ENCODE data around the gene RAMAC.
"Not testable (repeated sequence)": the region's sequence is repeated elsewhere in the genome, so short reads cannot be mapped to it uniquely, and the experiment has no call there.

The RAMAC gene

DNA sequence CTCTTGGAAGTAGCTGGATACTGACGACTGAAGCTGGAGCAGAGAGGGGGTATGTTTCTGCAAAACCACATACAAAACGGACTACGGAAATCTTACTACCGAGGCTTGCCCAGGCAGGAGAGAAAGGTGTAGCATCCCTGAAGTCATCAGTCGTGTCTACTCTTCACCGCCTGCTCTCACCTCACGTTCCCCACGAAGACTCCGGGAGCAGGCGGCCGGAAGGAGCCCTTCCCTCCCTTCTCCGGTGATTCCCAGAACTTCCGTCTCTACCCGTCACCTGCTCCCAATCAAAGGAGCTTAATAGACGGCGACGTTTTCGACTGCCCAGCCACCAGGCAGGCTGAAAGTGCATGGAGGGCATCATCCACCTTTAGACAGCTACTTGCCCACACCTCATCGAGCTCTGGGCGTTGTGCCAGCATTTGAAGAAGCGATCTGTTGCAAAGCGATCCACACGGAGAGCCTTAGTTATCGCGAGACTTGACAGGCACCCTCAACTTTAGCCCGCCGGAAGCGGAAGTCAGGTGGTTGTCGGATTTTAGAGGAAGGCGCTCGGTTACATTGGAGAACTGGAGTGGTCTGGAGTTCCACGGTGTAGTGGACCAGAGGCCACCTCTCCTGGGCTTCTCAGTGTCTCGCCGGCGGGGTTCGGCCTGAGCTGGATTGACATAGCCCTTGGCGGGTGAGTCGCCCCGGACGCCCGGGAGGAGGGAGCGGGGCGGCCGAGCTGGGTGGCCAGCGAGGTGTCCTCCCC lies at the start of gene RAMAC:
Gene RAMAC, plus strand, starts transcription at position 523 of the 754 bp plus-strand sequence. CDS start 2,809 bp downstream, outside the sequence.
- DNase-seq: peak; percentile 96

DNA sequence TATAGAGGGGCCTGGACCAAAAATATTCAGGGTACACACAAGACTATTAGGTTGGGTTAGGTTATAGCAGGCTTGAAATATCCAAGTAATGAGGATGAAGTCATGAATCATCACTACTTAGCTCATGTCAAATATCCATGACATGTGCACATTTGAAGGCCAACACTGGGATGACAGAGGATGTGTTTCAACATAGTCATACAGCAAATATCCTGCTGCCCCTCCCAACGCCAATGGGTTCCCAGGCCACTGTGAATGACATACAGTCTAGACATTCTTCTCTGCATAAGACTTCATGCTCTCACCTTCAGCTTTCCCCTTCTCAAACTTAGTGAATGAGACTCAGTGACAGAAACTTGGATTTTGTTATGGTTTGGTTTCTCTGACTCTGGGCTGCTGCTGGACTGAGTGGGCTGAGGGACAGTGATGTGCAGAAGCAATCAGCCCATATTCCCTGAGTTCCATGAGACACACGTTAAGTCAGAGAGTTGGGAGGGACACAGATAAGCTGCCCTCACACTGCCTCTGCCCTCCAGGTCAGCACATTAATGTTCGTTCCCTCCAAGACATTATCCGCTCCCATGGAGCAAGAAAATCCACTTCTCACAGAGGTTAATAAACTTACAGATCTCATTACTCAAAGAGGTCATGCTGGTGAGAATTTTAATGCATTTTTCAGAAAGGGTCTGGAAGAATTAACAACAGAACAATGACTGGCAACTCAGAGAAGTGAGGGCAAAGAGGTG lies 48.9 kb upstream of the RAMAC start:
- DNase-seq: peak; percentile 37

DNA sequence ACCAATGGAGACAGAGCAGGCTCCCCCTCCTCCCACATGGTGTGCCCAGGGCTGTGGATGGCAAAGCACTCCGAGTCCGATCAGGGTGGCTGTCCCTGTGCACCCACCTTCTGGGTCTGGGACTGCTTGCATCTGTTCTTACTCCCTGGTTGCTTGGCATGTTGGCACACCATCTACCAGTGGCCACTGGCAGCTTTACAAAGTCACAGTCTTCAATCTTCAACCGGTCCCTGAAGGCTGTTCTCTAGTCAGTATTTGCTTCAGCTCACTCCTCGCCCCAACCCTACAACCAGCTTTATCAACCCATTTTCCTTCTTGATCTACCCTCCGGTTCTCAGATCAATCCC lies 48.3 kb upstream of the RAMAC start:
- no peak for DNase-seq

DNA sequence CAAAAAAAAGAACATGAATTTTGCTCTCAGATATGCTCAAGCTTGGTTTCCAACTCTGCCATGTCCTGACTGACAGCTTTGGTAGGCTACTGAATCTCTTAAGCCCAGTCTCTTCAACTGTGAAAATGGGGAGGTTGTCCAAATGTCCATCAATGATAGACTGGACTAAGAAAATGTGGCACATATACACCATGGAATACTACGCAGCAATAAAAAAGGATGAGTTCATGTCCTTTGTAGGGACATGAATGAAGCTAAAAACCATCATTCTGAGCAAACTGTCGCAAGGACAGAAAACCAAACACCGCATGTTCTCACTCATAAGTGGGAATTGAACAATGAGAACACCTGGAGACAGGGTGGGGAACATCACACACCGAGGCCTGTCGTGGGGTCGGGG lies 46.3 kb upstream of the RAMAC start:
- not testable (repeated sequence) for DNase-seq

DNA sequence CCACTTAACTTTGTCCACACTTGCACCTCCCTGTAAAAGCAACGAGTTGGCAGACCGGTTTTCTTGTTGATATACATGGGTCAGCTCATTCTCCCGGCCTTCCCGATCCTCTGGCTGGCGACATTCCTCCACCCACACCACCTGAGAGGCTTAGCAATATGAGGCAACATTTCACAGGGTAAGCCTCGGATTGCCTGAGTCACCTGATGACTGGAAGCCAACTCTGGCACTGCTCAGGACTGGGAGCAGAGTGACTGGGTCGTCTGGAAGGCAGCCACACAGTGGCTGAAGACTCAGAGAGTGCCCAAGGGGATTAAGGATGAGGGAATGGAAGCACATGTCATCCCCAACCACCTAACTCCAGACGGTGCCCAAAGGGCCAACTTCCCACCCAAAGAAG lies 43.3 kb upstream of the RAMAC start:
- no peak for DNase-seq

DNA sequence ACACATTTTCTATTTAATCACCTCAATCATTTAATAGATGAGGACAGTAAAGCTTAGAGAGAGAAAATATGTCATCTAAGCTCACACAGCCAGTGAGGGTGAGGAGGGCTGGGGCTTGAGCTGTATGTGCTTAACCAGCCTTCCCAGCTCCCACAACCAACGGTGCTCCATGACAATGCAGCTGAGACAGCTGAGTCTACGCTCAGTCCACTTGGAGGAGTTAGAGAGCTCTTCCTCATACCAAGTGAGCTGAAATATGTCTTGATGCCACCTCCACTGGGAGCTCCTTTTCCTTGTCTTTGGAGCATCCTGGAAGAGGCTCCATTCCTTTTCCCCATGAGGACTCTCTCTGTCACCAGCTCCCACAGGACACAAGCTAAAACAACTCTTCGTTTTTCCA lies 42.8 kb upstream of the RAMAC start:
- no peak for DNase-seq

DNA sequence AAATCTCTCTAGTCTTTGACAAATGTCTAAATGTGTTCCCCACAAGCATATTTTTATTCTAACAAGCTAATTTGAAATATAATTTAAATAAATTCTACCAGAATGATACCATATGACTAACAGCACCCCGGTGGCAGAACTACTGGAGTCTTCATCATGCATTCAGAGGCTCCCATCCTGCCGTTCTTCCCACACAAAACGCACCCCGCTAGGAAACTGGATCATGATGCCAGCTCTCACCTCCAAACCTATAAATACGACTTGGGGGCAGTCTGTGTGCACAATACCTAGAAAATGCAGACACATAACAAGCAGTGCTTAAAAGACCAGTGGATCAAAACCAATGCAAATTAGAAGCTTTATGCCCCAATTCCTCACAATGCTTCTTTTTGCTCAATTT lies 42.0 kb upstream of the RAMAC start:
- DNase-seq: no peak

DNA sequence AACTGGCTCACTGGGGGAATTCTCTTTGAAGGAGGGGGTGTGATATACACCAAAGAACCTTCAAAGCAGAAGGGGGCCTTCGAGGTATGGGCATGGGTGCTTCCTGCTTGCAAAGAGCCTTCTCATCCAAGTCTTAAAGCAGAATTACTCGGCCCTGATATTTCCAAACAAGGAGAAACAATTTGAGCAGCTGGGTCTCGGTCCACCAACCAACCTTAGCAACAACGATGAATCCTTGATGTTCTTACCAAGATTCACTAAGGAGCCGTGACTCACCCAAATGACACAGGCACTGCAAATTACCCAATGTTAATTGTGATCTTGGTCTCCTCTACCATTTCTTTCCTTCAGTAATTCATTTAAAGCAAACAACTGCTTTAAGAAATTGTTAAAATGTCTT lies 41.2 kb upstream of the RAMAC start:
- peak; percentile 47 for DNase-seq

DNA sequence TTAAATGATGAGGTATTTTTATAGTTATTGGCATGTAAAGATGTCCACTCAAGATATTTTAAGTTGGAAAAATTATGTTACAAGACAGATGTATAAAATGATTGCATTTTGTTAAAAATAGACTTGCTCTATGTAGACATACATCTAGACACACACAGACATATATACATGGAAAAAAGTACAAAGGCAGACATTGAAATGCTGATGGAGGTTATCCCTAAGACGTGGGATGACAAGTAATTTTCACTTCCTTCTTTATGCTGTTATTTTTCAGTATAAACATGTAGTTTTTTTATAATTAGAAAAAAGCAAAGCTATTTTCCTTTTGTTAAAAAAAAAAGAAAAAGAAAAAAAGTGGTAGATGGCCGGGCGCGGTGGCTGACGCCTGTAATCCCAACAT lies 40.7 kb upstream of the RAMAC start:
- peak; percentile 34 for DNase-seq

DNA sequence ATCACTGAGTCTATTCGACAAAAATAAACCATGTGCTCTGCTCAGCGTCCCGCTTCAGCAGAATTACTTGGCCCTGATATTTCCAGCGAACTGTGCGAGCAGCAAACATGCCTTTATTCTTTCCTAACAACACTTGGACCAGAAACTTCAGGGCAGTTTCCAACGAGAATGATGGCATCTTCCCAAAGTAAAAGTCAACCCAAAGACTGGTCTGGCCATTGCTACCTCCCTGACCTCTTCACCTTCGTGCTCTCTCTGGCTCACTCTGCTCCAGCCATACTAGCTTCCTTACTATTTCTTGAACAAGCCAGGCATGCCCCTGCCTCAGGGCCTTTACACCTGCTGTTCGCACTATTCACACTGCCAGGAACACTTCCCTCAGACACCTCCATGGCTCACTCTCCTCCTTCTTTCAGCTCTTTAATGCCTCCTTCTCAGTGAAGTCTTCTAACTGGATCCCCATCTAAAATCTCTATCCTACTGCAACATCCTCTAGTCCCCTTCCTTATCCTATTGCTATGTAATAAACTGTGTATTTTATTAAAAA lies 39.8 kb upstream of the RAMAC start:
- no peak for DNase-seq

DNA sequence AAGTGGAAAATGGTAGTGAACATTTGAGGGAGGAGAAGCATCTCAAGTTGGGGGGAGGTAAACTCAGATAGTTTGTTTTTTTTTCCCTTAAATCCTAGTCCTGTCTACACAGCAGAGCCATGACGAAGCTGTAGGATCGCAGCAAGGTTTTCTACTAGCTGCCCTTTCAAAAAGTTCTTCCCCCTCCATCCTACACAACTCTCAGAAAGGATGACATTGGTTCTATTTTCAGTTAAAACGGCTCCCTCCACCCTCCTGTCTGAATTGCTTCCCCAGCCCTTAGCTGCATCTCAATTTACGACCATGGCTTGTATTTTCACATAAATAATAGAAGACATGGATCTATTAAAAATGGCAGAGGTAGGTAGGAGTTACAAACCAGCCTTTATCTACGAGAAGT lies 35.7 kb upstream of the RAMAC start:
- no peak for DNase-seq

DNA sequence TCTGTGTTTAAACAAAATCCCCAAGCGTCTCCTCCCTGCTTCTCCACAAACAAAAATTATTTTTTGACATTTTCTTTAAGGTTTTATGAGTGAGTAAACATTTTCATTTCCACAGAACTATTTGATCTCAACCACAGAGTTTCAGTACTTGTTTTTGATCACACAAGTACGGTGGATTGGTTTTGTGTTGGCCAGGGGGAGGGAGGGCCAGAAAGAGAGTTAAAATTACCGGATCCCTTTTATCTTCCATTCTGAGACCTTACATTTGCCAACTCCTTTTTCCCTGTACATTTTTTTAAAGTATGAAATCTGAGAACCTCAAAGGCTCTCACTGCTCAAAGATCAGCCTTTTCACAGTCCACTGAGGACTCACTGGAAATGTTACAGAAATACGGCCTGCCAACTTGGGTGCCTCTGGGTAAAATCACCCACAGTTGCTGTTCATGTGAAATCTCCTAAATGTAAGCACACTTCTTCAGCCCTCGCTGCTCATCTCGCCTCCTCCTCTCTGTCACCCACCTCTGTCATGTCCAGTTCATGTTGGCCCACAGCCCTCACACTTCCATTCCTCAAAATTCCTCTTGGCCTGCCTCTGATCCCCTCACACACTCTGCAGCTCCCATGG lies 35.2 kb upstream of the RAMAC start:
- no peak for DNase-seq

DNA sequence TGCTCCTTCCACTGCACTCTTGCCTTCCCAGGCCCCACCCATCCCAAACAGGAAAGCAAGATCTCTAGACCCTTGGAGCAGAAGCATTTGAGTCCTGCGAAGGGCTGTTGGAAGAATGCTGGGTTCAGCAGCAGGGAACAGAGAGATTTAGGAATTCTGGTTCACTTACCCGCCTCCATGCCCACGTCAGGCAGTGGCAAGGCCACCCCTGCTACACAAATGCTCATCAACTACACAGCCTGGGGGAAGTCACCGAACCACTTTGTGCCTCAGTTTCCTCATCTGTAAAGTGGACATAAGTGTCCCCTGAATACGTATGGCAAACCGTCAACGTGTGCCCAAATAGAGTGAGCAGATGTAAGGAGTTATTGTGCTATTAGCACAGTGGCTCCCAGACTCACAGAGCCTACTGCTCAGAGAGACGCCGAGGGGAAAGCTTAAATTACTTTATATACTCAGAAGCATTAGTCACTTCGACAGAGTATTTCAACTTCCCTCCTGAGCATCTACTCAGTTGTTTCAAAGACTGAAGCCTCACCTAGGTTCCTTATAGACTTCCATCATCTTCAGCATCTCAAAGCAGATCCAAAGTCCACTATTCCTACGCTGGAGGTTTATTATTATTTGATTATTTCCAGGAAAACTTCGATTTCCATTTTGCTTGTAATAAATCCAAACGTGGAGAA lies 34.4 kb upstream of the RAMAC start:
- DNase-seq: no peak

DNA sequence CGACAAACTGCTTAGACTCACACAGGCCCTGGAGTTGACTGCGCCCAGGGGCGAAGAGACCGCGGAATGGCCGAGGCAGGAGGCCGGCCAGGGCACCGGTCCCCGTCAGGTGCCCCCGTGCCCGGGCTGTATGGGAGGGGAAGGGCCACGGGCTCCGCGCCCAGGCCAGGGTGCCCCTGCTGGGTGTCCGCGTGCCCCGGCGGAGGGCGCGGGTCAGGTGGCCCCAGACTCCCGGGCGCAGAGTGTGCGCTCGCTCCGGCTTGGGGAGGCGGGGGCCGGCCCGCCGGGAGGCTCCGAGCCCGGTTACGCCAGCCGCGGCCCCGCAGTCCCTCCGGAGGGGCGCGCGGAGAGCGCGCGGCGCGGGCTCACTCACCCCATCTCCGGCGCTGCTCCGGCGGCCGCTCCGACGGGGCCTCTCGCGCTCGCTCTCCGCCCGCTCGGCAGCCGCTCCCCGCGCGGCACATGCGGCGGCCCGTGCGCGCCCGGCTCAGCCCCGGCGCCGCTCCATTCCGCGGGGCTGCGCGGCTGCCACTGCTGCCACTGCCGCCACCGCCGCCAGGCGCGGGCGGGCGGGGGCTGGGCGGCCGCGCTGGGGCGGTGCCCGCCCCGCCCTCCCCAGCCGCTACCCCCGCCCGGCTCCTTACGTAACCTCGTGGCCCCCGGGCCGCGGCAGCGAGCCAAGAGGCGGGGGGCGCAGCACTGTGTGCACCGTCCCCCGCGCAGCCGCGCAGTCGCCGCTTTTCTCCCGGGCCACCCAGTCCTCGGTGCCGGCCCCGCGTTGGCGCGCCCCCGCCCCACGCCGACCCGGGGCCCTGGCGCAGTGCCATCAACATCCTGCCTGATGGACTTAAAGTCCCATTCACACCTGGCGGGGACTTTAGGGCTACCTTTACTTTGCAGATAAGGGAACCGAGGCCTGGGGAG lies 33.6 kb upstream of the RAMAC start, which contains the start of gene HOMER2:
Gene HOMER2, minus strand, starts transcription at position 563 of the 924 bp plus-strand sequence. Its CDS starts 185 bp downstream, at position 378.
- no peak for DNase-seq

DNA sequence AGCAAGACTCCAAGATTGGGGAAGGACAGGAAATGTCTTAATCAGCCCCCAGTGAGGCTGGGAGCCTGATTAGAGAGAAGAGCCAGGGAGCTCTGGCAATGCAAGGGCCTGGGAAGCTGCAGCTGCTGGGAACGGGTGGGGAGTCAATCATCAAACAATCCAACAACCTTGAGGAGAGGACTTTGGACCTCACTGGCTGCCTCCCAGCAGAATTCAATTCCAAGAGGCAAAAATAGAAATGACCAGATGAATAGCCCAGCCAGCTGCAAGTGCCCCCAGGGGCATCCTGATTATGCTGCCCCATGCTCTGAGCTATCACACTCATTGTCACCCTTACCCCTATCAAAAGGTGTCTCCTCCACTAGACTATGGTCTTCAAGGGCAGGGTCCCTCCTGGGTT lies 27.4 kb upstream of the RAMAC start:
- no peak for DNase-seq

DNA sequence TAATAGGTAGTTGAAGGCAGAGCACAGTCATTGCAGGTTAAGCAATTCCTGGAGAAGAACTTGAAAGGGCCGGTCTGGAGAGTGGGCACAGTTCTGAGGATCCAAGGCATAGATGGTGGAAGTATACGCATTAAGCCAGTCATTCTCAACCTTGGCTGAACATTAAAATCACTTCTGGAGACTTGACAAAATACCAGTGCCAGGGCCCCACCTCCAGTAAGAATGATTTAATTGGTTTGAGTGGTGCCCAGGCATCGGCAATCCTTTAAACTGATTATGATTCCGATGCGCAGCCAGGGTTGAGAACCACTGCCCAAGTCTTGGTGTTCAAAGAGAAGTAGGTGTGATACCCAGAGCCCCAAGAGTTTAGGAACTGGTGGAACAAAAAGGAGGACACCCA lies 26.6 kb upstream of the RAMAC start:
- no peak for DNase-seq

DNA sequence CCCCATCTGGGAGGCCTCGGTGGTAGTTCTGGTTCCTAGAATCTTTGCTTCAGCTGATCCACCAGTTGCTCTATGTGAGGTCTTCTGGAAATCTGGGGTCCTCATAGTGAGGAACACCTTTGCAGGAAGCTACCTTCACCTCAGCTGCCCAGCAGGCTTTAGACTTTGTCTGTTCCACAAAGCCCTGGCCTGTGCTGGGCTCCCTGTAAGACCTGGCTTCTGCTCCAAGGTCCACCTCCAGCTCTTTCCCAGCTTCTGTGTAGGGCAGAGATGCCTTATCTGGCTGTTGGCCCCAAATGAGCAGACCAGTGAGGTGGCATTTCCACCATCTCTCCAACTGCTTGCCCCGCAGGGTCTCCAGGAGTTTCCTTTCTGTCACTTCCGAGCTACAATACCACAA lies 25.2 kb upstream of the RAMAC start:
- DNase-seq: no peak

DNA sequence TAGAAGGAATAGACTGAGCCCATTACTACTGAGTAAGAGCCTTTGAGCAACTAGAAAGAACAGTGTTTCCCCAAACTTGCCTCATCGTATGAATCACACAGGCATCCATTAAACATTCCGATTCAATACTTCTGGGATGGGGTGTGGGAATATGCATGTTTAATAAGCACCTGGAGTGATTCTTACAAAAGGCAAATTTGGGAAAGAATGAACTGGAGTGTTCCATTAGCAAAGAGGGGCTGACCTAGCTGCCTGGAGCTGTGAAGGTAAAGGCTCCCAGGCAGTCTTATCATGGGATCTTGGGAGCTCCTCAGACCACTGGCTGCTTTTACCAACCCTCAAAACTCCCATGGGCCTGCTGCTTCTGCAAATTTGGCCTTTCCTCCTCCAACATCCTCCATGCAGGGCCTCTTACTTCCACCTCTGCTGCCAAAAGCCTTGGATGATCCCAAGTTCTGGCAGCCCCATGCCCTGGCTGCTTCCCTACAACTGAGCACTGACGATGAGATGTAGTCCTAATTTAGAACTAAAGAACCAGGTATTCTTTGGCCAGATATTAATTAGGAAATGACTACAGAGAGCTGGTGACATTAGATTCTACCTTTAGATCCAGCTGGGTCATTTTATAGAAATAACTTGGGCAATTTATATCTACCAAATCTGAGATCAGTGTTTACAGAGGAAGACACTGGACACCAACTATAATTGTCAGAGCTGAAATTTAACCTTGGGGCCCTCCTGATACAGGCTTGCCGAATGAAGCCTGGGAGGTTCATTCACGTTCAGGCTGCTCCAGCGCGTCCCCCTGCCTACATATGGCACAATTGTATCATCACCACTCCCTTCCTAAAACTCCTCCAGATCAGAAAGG lies 22.3 kb upstream of the RAMAC start:
- DNase-seq: no peak

DNA sequence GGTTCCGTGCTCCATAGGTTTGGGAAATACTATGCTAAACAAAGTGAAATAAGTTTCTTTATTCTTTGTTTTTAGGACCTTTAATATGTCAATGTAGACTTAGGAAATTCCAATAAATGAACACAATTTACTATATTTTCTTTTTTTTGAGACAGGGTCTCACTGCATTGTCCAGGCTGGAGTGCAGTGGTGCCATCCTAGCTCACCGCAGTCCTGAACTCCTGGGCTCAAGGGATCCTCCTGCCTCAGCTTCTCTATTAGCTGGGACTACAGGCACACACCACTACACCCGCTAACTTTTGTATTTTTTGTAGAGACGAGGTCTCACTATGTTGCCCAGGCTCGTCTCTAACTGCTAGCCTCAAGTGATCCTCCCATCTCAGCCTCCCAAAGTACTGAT lies 21.1 kb upstream of the RAMAC start:
- no peak for DNase-seq

DNA sequence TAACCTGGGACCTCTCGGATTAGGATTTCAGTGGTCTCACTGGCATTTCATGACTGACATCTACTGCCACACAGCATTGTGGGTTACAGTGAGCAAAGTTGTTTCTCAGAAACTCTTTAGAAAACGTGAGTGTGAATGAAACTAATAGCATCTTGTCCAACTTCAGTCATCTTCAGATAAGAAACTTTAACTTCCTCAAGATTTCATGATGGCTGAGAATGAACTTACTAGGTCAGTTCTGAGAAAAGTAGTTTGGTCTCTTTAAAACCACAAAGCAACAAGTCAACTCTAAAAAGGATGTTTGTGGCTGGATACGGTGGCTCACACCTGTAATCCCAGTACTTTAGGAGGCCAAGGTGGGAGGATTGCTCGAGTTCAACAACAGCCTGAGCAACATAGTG lies 19.3 kb upstream of the RAMAC start:
- DNase-seq: no peak

DNA sequence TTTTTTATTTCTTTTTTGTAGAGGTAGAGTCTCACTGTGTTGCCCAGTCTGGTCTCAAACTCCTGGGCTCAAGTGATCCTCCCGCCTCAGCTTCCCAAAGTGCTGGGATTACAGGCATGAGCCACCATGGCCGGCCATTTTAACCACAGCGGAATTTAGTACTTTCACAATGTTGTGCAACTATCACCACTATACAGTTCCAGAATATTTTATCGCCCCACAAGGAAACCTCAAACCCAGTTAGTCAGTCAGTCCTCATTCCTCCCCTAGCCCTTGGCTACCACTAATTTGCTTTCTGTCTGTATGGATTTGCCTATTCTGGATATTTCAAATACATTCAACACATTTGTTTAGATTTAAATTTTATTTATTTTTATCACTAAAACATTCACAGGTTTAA lies 17.9 kb upstream of the RAMAC start:
- DNase-seq: peak; percentile 40
